Measurements from ENCODE around the gene ACSS1.

DNA sequence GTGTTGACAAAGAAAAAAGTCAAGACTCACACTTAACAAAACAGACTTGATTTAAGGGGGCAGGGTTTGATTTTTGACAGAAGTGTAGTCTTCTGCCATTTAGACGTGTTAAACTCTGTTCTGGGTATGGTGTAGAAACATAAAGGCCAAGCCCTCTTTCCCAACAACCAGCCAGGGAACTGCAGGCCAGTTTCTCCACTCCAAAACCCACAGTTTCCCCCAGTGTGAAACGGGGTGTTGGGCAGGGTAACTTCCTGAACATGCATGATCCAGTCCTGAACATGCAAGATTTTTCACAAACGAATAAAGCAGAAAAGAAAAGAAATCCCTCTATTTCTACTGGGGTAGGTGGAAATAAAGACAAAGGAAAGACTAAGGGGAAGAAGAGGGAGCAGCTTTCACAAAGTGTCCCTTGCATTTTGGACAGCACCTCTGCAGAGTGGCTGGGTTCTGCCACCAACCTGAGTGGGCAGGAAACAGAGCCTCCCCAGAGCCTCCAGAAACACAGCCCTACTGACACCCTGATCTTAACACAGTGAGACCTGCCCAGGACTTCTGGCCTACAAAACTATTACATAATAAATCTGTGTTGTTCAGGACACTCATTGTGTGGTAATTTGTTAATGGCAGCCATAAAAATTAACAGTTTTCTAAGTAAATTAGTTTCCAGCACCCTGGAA is 72.8 kb downstream of the ACSS1 start:
- TF ChIP-seq, protein P1, sequence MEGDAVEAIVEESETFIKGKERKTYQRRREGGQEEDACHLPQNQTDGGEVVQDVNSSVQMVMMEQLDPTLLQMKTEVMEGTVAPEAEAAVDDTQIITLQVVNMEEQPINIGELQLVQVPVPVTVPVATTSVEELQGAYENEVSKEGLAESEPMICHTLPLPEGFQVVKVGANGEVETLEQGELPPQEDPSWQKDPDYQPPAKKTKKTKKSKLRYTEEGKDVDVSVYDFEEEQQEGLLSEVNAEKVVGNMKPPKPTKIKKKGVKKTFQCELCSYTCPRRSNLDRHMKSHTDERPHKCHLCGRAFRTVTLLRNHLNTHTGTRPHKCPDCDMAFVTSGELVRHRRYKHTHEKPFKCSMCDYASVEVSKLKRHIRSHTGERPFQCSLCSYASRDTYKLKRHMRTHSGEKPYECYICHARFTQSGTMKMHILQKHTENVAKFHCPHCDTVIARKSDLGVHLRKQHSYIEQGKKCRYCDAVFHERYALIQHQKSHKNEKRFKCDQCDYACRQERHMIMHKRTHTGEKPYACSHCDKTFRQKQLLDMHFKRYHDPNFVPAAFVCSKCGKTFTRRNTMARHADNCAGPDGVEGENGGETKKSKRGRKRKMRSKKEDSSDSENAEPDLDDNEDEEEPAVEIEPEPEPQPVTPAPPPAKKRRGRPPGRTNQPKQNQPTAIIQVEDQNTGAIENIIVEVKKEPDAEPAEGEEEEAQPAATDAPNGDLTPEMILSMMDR (IDR thresholded peaks at IDR 0.05): no peak
- TF ChIP-seq POLR2A (IDR thresholded peaks at IDR 0.05): no peak
